ENCODE results near the gene MTG2.
"Not testable (repeated sequence)": the region's sequence is repeated elsewhere in the genome, so short reads cannot be mapped to it uniquely, and the experiment has no call there.

Gene MTG2

GRCh38 chr20:62146019-62146755 is 36.6 kb upstream of the MTG2 start:
- no peak for DNase-seq (ENCODE audit: low read depth in 2 of 2)

- DNase-seq (ENCODE audit: low read depth in 2 of 2), result no peak
Observed at GRCh38 chr20:62147125-62147524, 35.7 kb upstream of the MTG2 start.

GRCh38 chr20:62147528-62147927 is 35.3 kb upstream of the MTG2 start:
- no peak for DNase-seq (ENCODE audit: low read depth in 2 of 2)

GRCh38 chr20:62148383-62148782 is 34.4 kb upstream of the MTG2 start:
- not testable (repeated sequence) for DNase-seq (ENCODE audit: low read depth in 2 of 2)

- no peak for DNase-seq (ENCODE audit: low read depth in 2 of 2)
Observed at GRCh38 chr20:62148908-62149314, 33.9 kb upstream of the MTG2 start.

GRCh38 chr20:62149532-62150309 is 33.1 kb upstream of the MTG2 start:
- DNase-seq (ENCODE audit: low read depth in 2 of 2), result no peak

- no peak for DNase-seq (ENCODE audit: low read depth in 2 of 2)
Observed at GRCh38 chr20:62150310-62150575, 32.6 kb upstream of the MTG2 start.

GRCh38 chr20:62151225-62151624 is 31.6 kb upstream of the MTG2 start:
- DNase-seq (ENCODE audit: low read depth in 2 of 2), result no peak

- DNase-seq (ENCODE audit: low read depth in 2 of 2), result no peak
Observed at GRCh38 chr20:62151835-62152364, 30.9 kb upstream of the MTG2 start.

GRCh38 chr20:62155428-62156253 is 27.2 kb upstream of the MTG2 start:
- DNase-seq (ENCODE audit: low read depth in 2 of 2), result no peak

GRCh38 chr20:62156254-62156556 is 26.6 kb upstream of the MTG2 start:
- DNase-seq (ENCODE audit: low read depth in 2 of 2), result no peak

- peak; percentile 60 to 68 for DNase-seq (ENCODE audit: low read depth in 2 of 2)
Observed at GRCh38 chr20:62156592-62157386, 26.0 kb upstream of the MTG2 start.

- no peak for DNase-seq (ENCODE audit: low read depth in 2 of 2)
Observed at GRCh38 chr20:62157387-62158087, 25.3 kb upstream of the MTG2 start.

GRCh38 chr20:62158088-62158400 is 24.8 kb upstream of the MTG2 start:
- DNase-seq (ENCODE audit: low read depth in 2 of 2), result no peak

- no peak for DNase-seq (ENCODE audit: low read depth in 2 of 2)
Observed at GRCh38 chr20:62158541-62158940, 24.3 kb upstream of the MTG2 start.

GRCh38 chr20:62159052-62159451 is 23.8 kb upstream of the MTG2 start:
- DNase-seq (ENCODE audit: low read depth in 2 of 2), result no peak

GRCh38 chr20:62159839-62160238 is 23.0 kb upstream of the MTG2 start:
- peak; percentile 59 to 76 for DNase-seq (ENCODE audit: low read depth in 2 of 2)

GRCh38 chr20:62160253-62160652 is 22.6 kb upstream of the MTG2 start:
- DNase-seq (ENCODE audit: low read depth in 2 of 2), result no peak

GRCh38 chr20:62160876-62161275 is 22.0 kb upstream of the MTG2 start:
- DNase-seq (ENCODE audit: low read depth in 2 of 2), result no peak

- DNase-seq (ENCODE audit: low read depth in 2 of 2), result no peak
Observed at GRCh38 chr20:62161347-62161746, 21.5 kb upstream of the MTG2 start.

- no peak for DNase-seq (ENCODE audit: low read depth in 2 of 2)
Observed at GRCh38 chr20:62162765-62163484, 19.9 kb upstream of the MTG2 start.

Data from stimulated activated CD4-positive, alpha-beta T cell treated with anti-CD3 and anti-CD28 coated beads, Interleukin-4, amount 100 ng/mL, for 48 hours (primary cell).